Neutrophil (primary cell): ENCODE results near the gene ZNF445.

ENCODE experiments used
- H3K27ac ChIP-seq: fragments of 200-600 bp; sonication (generic); 2 replicates; pipeline ENCODE4 v1.5.1; 2016; ENCODE audit warnings: mild to moderate bottlenecking, moderate library complexity
- H3K27me3 ChIP-seq: fragments of 200-600 bp; sonication (generic); 2 replicates; pipeline ENCODE4 v1.6.0; 2016; ENCODE audit warnings: mild to moderate bottlenecking
- H3K36me3 ChIP-seq: fragments of 200-600 bp; sonication (generic); 2 replicates; pipeline ENCODE4 v1.5.1; 2017
- H3K4me1 ChIP-seq, 2 experiments: fragments of 200-600 bp in 1 of 2; sonication (generic) in 1 of 2; 1 replicate in 1 of 2; 2 replicates in 1 of 2; pipeline versions ENCODE4 v1.5.1 to v1.6.1; 2013 to 2016; ENCODE audit warnings: low read depth in 1 of 2, low read length in 1 of 2, mild to moderate bottlenecking in 1 of 2, moderate library complexity in 1 of 2; ENCODE audit not compliant: control insufficient read depth in 1 of 2, insufficient read depth in 1 of 2
- H3K4me3 ChIP-seq, 2 experiments: fragments of 200-600 bp in 1 of 2; sonication (generic) in 1 of 2; 1 replicate in 1 of 2; 2 replicates in 1 of 2; pipeline ENCODE4 v1.5.1; 2013 to 2016; ENCODE audit warnings: low read depth in 1 of 2, low read length in 1 of 2, mild to moderate bottlenecking in 1 of 2, moderate library complexity in 1 of 2
- H3K9me3 ChIP-seq: fragments of 200-600 bp; sonication (generic); 2 replicates; pipeline ENCODE4 v1.5.1; 2016
- CTCF ChIP-seq: fragments of 200-600 bp; sonication (generic); IDR thresholded peaks from 2 replicates; pipeline ENCODE4 v1.5.1; 2016; ENCODE audit warnings: antibody characterized with exemption

The ZNF445 gene

GRCh38 chr3:44439499-44440295 is 37.8 kb downstream of the ZNF445 start:
- peak; percentile 44 for TF ChIP-seq CTCF
- Histone ChIP-seq H3K27ac (peak overlapping the region; percentile 97), H3K4me1 (peaks cover 65 to 74% of the 10 kb centered on the region in 2 experiments), H3K36me3 (peaks cover 17% of the 10 kb centered on the region), H3K4me3 (peak overlapping the region; percentile 68 to 69), H3K27me3 (no peaks in the 10 kb centered on the region), H3K9me3 (no peaks in the 10 kb centered on the region)

- no peak for TF ChIP-seq CTCF
- Histone ChIP-seq H3K36me3 (peaks cover 24% of the 10 kb centered on the region), H3K9me3 (no peaks in the 10 kb centered on the region), H3K4me3 (peak overlapping the region; percentile 68 to 69), H3K27ac (peak overlapping the region; percentile 97), H3K27me3 (no peaks in the 10 kb centered on the region), H3K4me1 (peaks cover 65 to 72% of the 10 kb centered on the region in 2 experiments)
Measured at GRCh38 chr3:44437800-44438199, 39.7 kb downstream of the ZNF445 start.

- TF ChIP-seq CTCF, result no peak
- Histone ChIP-seq H3K27ac (peak overlapping the region; percentile 97), H3K9me3 (no peaks in the 10 kb centered on the region)
Measured at GRCh38 chr3:44436181-44436580, 41.3 kb downstream of the ZNF445 start.

GRCh38 chr3:44434834-44435510 is 42.5 kb downstream of the ZNF445 start:
- H3K27ac ChIP-seq, result peak overlapping the region; percentile 97
- no peaks in the 10 kb centered on the region for H3K9me3 ChIP-seq
- TF ChIP-seq CTCF, result no peak

More at GRCh38 chr3:44436181-44436580, 41.3 kb downstream of the ZNF445 start:
- Histone ChIP-seq H3K36me3 (peaks cover 30% of the 10 kb centered on the region), H3K4me3 (no peak overlapping the region), H3K27me3 (no peaks in the 10 kb centered on the region), H3K4me1 (peaks cover 50 to 57% of the 10 kb centered on the region in 2 experiments)

GRCh38 chr3:44430466-44430865 is 47.0 kb downstream of the ZNF445 start:
- Histone ChIP-seq H3K36me3 (peaks cover 34% of the 10 kb centered on the region), H3K27me3 (no peaks in the 10 kb centered on the region), H3K4me1 (peaks cover under 1 to 6% of the 10 kb centered on the region in 2 experiments), H3K4me3 (no peak overlapping the region), H3K27ac (peak overlapping the region; percentile 39), H3K9me3 (no peaks in the 10 kb centered on the region)
- TF ChIP-seq CTCF, result no peak

More at GRCh38 chr3:44434834-44435510, 42.5 kb downstream of the ZNF445 start:
- Histone ChIP-seq H3K36me3 (peaks cover 38% of the 10 kb centered on the region), H3K4me1 (peaks cover 39 to 45% of the 10 kb centered on the region in 2 experiments), H3K27me3 (no peaks in the 10 kb centered on the region), H3K4me3 (no peak overlapping the region)
